Upper lobe of left lung (tissue), 4 donors: ENCODE measurements around the gene TGOLN2.

Experiments used
- POLR2A ChIP-seq, 4 donors: fragments of 450-650 bp; IDR thresholded peaks; one replicate each; pipeline ENCODE4 v1.5.1; 2016 to 2017; ENCODE audit warnings: antibody characterized with exemption in 4 of 4, mild to moderate bottlenecking in 2 of 4
- POLR2AphosphoS5 ChIP-seq, 2 donors: sonication (generic); formaldehyde crosslinking; IDR thresholded peaks; one replicate each; pipeline ENCODE4 v1.5.1; 2017; ENCODE audit warnings: antibody characterized with exemption in 2 of 2
- TF ChIP-seq, protein P1 (sequence below), 6 experiments: fragments of 450-650 bp in 4 of 6; fragments of 200-600 bp in 2 of 6; sonication (generic) in 2 of 6; IDR thresholded peaks; one replicate each; pipeline ENCODE4 v1.5.1; 2016 to 2019; ENCODE audit warnings: antibody characterized with exemption in 6 of 6

DNA sequence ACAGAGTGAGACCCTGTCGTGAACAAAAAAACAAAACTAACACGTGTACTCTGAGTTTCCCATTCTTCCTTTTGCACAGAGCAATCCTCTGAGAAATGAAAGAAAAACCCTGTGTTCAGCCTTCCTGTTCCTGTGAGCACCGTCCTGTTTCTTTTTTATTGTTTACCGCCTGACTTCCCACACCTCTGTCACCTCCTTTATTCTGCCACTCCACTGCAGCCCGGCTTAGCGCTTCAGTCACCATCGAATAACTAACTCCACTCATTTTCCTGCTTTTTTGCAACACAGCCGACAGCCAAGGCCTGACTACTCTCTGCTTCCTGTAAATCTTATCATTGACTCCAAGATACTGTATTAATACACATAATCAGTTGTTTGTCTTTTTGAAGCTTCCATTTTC is 40.9 kb downstream of the TGOLN2 start:
- TF ChIP-seq, protein P1, sequence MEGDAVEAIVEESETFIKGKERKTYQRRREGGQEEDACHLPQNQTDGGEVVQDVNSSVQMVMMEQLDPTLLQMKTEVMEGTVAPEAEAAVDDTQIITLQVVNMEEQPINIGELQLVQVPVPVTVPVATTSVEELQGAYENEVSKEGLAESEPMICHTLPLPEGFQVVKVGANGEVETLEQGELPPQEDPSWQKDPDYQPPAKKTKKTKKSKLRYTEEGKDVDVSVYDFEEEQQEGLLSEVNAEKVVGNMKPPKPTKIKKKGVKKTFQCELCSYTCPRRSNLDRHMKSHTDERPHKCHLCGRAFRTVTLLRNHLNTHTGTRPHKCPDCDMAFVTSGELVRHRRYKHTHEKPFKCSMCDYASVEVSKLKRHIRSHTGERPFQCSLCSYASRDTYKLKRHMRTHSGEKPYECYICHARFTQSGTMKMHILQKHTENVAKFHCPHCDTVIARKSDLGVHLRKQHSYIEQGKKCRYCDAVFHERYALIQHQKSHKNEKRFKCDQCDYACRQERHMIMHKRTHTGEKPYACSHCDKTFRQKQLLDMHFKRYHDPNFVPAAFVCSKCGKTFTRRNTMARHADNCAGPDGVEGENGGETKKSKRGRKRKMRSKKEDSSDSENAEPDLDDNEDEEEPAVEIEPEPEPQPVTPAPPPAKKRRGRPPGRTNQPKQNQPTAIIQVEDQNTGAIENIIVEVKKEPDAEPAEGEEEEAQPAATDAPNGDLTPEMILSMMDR (IDR thresholded peaks at IDR 0.05): no peak
- TF ChIP-seq POLR2A (IDR thresholded peaks at IDR 0.05) (no peak), POLR2AphosphoS5 (IDR thresholded peaks at IDR 0.05) (no peak)
